Kidney (tissue), 14 donors: ENCODE results near the gene CNOT3. TPM values are rescaled to one million over a fixed set of nuclear protein-coding genes. Genes with fewer than 3 reads are reported as not detected.

Experiments
- DNase-seq, 5 donors: peaks; one replicate each; pipeline ENCODE4 v3.0.0-alpha.2; 2013 to 2020
- FAIRE-seq: peaks from 2 replicates; lab custom pipeline; 2012; peaks lifted over from hg19 to GRCh38; lab: Jason Lieb, UNC
- H3K27ac ChIP-seq, 2 donors: one replicate each; pipeline ENCODE4 v1.7.0; 2013; ENCODE audit warnings: low read depth in 2 of 2, low read length in 2 of 2, inconsistent platforms in 1 of 2
- H3K27me3 ChIP-seq: one replicate; pipeline ENCODE4 v1.7.1; 2013; ENCODE audit warnings: low read length, inconsistent platforms; ENCODE audit not compliant: control insufficient read depth, insufficient read depth
- H3K36me3 ChIP-seq, 3 donors: one replicate each; pipeline versions ENCODE4 v1.7.0 to v1.7.1; 2013; ENCODE audit warnings: low read length in 3 of 3, control low read depth in 1 of 3, inconsistent platforms in 1 of 3; ENCODE audit not compliant: insufficient read depth in 3 of 3, control insufficient read depth in 2 of 3
- H3K4me1 ChIP-seq, 3 donors: one replicate each; pipeline versions ENCODE4 v1.7.0 to v1.7.1; 2013; ENCODE audit warnings: low read length in 3 of 3, inconsistent platforms in 1 of 3, low read depth in 1 of 3; ENCODE audit not compliant: control insufficient read depth in 2 of 3, insufficient read depth in 2 of 3
- H3K4me3 ChIP-seq, 3 donors: one replicate each; pipeline versions ENCODE4 v1.7.0 to v1.8.1; 2013; ENCODE audit warnings: low read length in 3 of 3, control low read depth in 1 of 3, inconsistent platforms in 1 of 3
- H3K9ac ChIP-seq, 3 donors: one replicate each; pipeline versions ENCODE4 v1.7.0 to v1.7.1; 2013; ENCODE audit warnings: low read length in 3 of 3, control low read depth in 1 of 3, inconsistent platforms in 1 of 3
- H3K9me3 ChIP-seq, 3 donors: one replicate each; pipeline versions ENCODE4 v1.7.0 to v1.7.1; 2013; ENCODE audit warnings: low read length in 3 of 3, control low read depth in 1 of 3, inconsistent platforms in 1 of 3; ENCODE audit not compliant: control insufficient read depth in 2 of 3, insufficient read depth in 1 of 3
- intact Hi-C: fragments of 100-400 bp; cut with DNase I; formaldehyde crosslinking; loops from one replicate; pipeline ENCODE4 v1.11.1; 2022
- polyA plus RNA-seq: library from polyadenylated mRNA; stranded (reverse); fragments of 350-450 nt; fragmentation: Illumina TruSeq; extraction: RNeasy Lipid Tissue Mini Kit (QIAGEN cat#74804); gene quantifications from one replicate; pipeline ENCODE4 v1.2.3, GENCODE V29; 2014; ENCODE audit warnings: low read depth, low replicate concordance; ENCODE audit not compliant: insufficient read depth
- total RNA-seq: library from RNA; stranded (reverse); fragmentation: NEBNext Ultra II Directional; extraction: Animal tissue kit (Norgen Biotek cat#: 25700); gene quantifications from one replicate; pipeline ENCODE4 v1.2.1, GENCODE V29; 2021
- TF ChIP-seq, protein P1 (sequence below): IDR thresholded peaks from 3 replicates; pipeline ENCODE4 v1.5.1; 2012; ENCODE audit warnings: mild to moderate bottlenecking, moderate library complexity, borderline replicate concordance; ENCODE audit not compliant: insufficient read depth; ENCODE audit errors: extremely low read depth
- donor health status: control.
- donor health status: control.
- donor health status: control.
- donor health status: control.
- donor health status: control.
- donor health status: DM: yes; HTN: yes; CAD: no.
- donor health status: Normal renal cell carcinoma (clear cell type).

CNOT3 gene
- total and polyA plus RNA-seq, 2 donors from 2014 or later: 30.8 to 38.1 TPM

DNA sequence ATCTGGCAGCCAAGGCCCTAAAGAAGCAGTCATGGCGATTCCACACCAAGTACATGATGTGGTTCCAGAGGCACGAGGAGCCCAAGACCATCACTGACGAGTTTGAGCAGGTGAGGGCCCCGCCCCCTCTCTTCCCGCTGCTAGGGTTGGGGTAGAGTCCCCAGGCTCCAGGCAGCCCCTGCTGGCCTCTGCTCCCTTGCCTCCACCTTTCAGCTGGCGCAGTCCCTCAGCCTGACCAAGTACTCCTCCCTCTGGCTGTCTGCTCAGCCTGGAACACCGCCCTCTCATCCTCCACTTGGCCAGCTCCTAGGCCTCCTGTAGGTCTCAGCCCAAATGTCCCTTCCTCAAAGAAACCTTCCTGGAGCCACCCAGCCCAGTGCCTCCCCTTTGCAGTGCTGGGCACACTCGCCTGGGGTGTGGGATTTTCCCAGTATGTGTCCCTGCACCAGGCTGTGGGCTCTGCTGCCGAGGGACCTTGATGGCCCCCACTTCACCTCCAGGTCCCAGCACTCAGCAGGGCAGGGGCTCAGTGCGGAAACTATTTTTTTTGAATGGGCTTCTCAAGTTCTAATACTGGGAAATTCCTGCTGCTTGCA, 16.3 kb downstream of the CNOT3 start:
- FAIRE-seq (no peak), DNase-seq (no peak)
- no peaks in the 10 kb centered on the region for H3K27me3 ChIP-seq
- intact Hi-C loops: no loop called here
- TF ChIP-seq, protein P1, sequence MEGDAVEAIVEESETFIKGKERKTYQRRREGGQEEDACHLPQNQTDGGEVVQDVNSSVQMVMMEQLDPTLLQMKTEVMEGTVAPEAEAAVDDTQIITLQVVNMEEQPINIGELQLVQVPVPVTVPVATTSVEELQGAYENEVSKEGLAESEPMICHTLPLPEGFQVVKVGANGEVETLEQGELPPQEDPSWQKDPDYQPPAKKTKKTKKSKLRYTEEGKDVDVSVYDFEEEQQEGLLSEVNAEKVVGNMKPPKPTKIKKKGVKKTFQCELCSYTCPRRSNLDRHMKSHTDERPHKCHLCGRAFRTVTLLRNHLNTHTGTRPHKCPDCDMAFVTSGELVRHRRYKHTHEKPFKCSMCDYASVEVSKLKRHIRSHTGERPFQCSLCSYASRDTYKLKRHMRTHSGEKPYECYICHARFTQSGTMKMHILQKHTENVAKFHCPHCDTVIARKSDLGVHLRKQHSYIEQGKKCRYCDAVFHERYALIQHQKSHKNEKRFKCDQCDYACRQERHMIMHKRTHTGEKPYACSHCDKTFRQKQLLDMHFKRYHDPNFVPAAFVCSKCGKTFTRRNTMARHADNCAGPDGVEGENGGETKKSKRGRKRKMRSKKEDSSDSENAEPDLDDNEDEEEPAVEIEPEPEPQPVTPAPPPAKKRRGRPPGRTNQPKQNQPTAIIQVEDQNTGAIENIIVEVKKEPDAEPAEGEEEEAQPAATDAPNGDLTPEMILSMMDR: no peak
- H3K4me3 ChIP-seq: no peak overlapping the region
- H3K27ac ChIP-seq: no peak overlapping the region
- H3K9me3 ChIP-seq: no peaks in the 10 kb centered on the region
- peaks cover 5 to 46% (median 39%) of the 10 kb centered on the region in 3 donors for H3K36me3 ChIP-seq
- peaks cover 0 to 8% (median 7%) of the 10 kb centered on the region in 3 donors for H3K4me1 ChIP-seq
- no peak overlapping the region for H3K9ac ChIP-seq

DNA sequence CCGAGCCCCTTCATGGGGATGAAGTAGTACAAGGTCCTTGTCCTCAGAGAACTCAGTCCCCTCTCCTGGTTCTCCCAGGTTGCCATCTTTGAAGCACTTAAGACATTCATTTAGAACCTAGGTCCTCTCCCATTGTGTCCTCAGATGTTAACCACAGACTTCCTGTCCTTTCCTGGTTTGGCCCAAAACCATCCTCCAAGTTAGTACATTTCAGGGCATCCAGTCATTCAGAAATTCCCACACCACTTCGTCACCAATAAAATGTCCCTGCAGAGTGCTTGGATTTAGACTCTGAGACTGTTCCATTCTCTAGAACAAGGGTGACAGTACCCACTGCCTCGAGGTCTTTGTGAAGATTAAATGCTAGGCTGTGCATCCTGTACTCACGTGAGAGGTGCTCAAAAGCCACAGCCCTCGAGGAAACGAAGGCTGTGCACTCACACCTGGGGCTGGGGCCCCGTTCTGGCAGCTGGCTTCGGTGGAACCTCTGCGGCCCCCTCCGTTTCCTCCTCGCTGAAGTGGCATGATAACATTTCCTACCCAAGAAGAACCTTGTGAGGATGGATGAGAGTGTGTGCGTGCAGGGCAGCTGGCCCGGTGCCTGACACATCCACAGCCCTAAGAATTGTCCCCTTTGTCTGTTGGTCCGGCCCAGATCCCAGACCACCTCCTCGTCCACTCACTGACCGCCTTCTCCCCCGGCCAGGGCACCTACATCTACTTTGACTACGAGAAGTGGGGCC, 17.2 kb downstream of the CNOT3 start:
- Histone ChIP-seq H3K27ac (no peak overlapping the region), H3K4me3 (no peak overlapping the region), H3K9me3 (no peaks in the 10 kb centered on the region), H3K36me3 (peaks cover 4 to 43% (median 34%) of the 10 kb centered on the region in 3 donors), H3K27me3 (no peaks in the 10 kb centered on the region), H3K9ac (no peak overlapping the region), H3K4me1 (peaks cover 0 to 11% (median 8%) of the 10 kb centered on the region in 3 donors)
- FAIRE-seq (no peak), DNase-seq (no peak)
- TF ChIP-seq, protein P1: no peak
- intact Hi-C loops: no loop called here

GRCh38 chr19:54155694-54156093, 18.1 kb downstream of the CNOT3 start:
- TF ChIP-seq, protein P1: no peak
- Histone ChIP-seq H3K9me3 (no peaks in the 10 kb centered on the region), H3K27ac (no peak overlapping the region), H3K27me3 (no peaks in the 10 kb centered on the region), H3K4me3 (no peak overlapping the region), H3K9ac (no peak overlapping the region), H3K4me1 (peaks cover 0 to 18% (median 8%) of the 10 kb centered on the region in 3 donors), H3K36me3 (peaks cover 4 to 43% (median 29%) of the 10 kb centered on the region in 3 donors)
- no peak for FAIRE-seq
- peak in 1 of 5 donors; percentile 63 for DNase-seq
- intact Hi-C loops: no loop called here
